Upper lobe of left lung (tissue), 4 donors: Measurements from ENCODE around the gene FOXP4.

Experiments
- EP300 ChIP-seq, 4 donors: sonication (generic); formaldehyde crosslinking; IDR thresholded peaks; one replicate each; pipeline ENCODE4 v1.5.1; 2017; ENCODE audit warnings: antibody characterized with exemption in 4 of 4, control low read depth in 2 of 4
- POLR2AphosphoS5 ChIP-seq, 2 donors: sonication (generic); formaldehyde crosslinking; IDR thresholded peaks; one replicate each; pipeline ENCODE4 v1.5.1; 2017; ENCODE audit warnings: antibody characterized with exemption in 2 of 2
- TF ChIP-seq, protein P1 (sequence below), 6 experiments: fragments of 450-650 bp in 4 of 6; fragments of 200-600 bp in 2 of 6; sonication (generic) in 2 of 6; IDR thresholded peaks; one replicate each; pipeline ENCODE4 v1.5.1; 2016 to 2019; ENCODE audit warnings: antibody characterized with exemption in 6 of 6

DNA sequence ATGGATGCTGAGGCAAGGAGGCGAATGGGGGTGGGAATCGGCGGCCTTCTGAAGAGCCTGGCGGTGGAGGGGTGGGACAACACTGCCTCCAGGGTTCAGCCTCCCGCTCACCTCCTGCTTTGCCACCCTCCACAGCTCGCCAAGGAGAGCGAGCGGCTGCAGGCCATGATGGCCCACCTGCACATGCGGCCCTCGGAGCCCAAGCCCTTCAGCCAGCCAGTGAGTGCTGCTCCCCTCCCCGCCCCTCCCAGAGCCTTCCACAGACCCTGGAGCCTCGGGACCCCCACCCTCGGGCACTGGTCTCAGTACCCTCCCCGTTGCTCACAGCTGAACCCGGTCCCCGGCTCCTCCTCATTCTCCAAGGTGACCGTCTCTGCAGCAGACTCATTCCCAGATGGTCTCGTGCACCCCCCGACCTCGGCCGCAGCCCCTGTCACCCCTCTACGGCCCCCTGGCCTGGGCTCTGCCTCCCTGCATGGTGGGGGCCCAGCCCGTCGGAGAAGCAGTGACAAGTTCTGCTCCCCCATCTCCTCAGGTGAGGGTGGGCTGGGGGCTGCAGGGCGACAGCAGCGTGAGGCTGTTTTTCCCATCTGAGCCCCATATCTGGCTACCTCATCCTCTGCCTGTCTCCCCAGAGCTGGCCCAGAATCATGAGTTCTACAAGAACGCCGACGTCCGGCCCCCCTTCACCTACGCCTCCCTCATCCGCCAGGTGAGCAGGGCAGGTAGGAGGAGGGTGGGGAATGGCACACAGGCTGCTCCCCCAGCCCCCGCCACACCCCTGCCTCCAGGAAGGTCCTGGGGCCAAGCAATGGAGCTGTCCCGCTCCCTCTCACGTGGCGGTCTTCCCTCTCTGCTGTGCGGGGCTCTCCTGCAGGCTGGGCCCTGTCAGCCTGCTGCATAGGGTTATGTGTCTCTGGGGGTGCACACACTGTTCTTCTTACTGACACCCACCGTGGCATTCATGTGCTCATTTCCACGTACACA lies 43.7 kb downstream of the FOXP4 start:
- TF ChIP-seq, protein P1, sequence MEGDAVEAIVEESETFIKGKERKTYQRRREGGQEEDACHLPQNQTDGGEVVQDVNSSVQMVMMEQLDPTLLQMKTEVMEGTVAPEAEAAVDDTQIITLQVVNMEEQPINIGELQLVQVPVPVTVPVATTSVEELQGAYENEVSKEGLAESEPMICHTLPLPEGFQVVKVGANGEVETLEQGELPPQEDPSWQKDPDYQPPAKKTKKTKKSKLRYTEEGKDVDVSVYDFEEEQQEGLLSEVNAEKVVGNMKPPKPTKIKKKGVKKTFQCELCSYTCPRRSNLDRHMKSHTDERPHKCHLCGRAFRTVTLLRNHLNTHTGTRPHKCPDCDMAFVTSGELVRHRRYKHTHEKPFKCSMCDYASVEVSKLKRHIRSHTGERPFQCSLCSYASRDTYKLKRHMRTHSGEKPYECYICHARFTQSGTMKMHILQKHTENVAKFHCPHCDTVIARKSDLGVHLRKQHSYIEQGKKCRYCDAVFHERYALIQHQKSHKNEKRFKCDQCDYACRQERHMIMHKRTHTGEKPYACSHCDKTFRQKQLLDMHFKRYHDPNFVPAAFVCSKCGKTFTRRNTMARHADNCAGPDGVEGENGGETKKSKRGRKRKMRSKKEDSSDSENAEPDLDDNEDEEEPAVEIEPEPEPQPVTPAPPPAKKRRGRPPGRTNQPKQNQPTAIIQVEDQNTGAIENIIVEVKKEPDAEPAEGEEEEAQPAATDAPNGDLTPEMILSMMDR (IDR thresholded peaks at IDR 0.05), result no peak
- TF ChIP-seq POLR2AphosphoS5 (IDR thresholded peaks at IDR 0.05) (no peak), EP300 (IDR thresholded peaks at IDR 0.05) (no peak)
